Measurements from ENCODE around the gene CYSTM1. TPM values are rescaled to one million over a fixed set of nuclear protein-coding genes. Genes with fewer than 3 reads are reported as not detected.

The CYSTM1 gene
- total RNA-seq, 1 experiment from 2014 or later: 43.3 TPM

- Histone ChIP-seq H3K9ac (ENCODE audit: low read length) (no peak overlapping the region), H2AFZ (ENCODE audit: low read length) (no peak overlapping the region), H4K20me1 (ENCODE audit: low read length) (no peaks in the 10 kb centered on the region), H3K9me2 (replicated peaks; ENCODE audit: low read length) (no peaks in the 10 kb centered on the region), H3K79me2 (ENCODE audit: low read length) (no peaks in the 10 kb centered on the region), H3K36me3 (ENCODE audit: low read depth, low read length) (no peaks in the 10 kb centered on the region), H3K4me1 (ENCODE audit: insufficient read depth, low read length) (no peaks in the 10 kb centered on the region), H3K27me3 (ENCODE audit: low read length) (no peaks in the 10 kb centered on the region), H3K27ac (ENCODE audit: low read length) (no peak overlapping the region), H3K9me3 (ENCODE audit: low read length) (no peaks in the 10 kb centered on the region), H3K4me3 (ENCODE audit: low read length) (no peak overlapping the region), H3F3A (ENCODE audit: low read length, unreplicated experiment) (no peaks in the 10 kb centered on the region), H3K4me2 (ENCODE audit: low read length) (no peak overlapping the region)
- ChIA-PET POLR2A (ENCODE audit: unreplicated experiment) (no interaction called here), CTCF (no interaction called here)
- intact Hi-C loops (cut with micrococcal nuclease): no loop called here
- DNase-seq (no peak), ATAC-seq (no peak)
- TF ChIP-seq EZH2 (IDR thresholded peaks at IDR 0.05; ENCODE audit: low read length, unreplicated experiment): no peak
- no peak for TF ChIP-seq EZH2phosphoT487 (IDR thresholded peaks at IDR 0.05; ENCODE audit: borderline replicate concordance, low read length)
- TF ChIP-seq, protein P1, sequence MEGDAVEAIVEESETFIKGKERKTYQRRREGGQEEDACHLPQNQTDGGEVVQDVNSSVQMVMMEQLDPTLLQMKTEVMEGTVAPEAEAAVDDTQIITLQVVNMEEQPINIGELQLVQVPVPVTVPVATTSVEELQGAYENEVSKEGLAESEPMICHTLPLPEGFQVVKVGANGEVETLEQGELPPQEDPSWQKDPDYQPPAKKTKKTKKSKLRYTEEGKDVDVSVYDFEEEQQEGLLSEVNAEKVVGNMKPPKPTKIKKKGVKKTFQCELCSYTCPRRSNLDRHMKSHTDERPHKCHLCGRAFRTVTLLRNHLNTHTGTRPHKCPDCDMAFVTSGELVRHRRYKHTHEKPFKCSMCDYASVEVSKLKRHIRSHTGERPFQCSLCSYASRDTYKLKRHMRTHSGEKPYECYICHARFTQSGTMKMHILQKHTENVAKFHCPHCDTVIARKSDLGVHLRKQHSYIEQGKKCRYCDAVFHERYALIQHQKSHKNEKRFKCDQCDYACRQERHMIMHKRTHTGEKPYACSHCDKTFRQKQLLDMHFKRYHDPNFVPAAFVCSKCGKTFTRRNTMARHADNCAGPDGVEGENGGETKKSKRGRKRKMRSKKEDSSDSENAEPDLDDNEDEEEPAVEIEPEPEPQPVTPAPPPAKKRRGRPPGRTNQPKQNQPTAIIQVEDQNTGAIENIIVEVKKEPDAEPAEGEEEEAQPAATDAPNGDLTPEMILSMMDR (conservative IDR thresholded peaks at IDR 0.05; ENCODE audit: low read depth, low read length): no peak
- BruUV-seq (replicated peaks): no TSS peak
Measured at GRCh38 chr5:140230373-140230772, 55.4 kb downstream of the CYSTM1 start.

- Histone ChIP-seq H3K4me3 (ENCODE audit: low read length) (no peak overlapping the region), H3K79me2 (ENCODE audit: low read length) (no peaks in the 10 kb centered on the region), H3K9ac (ENCODE audit: low read length) (no peak overlapping the region), H3F3A (ENCODE audit: low read length, unreplicated experiment) (no peaks in the 10 kb centered on the region), H3K4me1 (ENCODE audit: insufficient read depth, low read length) (no peaks in the 10 kb centered on the region), H4K20me1 (ENCODE audit: low read length) (no peaks in the 10 kb centered on the region), H3K9me3 (ENCODE audit: low read length) (no peaks in the 10 kb centered on the region), H3K27ac (ENCODE audit: low read length) (no peak overlapping the region), H3K4me2 (ENCODE audit: low read length) (no peak overlapping the region), H2AFZ (ENCODE audit: low read length) (no peak overlapping the region), H3K9me2 (replicated peaks; ENCODE audit: low read length) (no peaks in the 10 kb centered on the region), H3K27me3 (ENCODE audit: low read length) (no peaks in the 10 kb centered on the region), H3K36me3 (ENCODE audit: low read depth, low read length) (no peaks in the 10 kb centered on the region)
- intact Hi-C loops (cut with micrococcal nuclease): no loop called here
- CTCF ChIA-PET: no interaction called here
- no TSS peak for BruUV-seq (replicated peaks)
- no peak for DNase-seq
- no peak for ATAC-seq
- POLR2A ChIA-PET (ENCODE audit: unreplicated experiment): no interaction called here
- no peak for TF ChIP-seq EZH2 (IDR thresholded peaks at IDR 0.05; ENCODE audit: low read length, unreplicated experiment)
Measured at GRCh38 chr5:140232731-140233130, 57.7 kb downstream of the CYSTM1 start.

- Histone ChIP-seq H3K36me3 (ENCODE audit: low read depth, low read length) (no peaks in the 10 kb centered on the region), H3K4me2 (ENCODE audit: low read length) (no peak overlapping the region), H4K20me1 (ENCODE audit: low read length) (no peaks in the 10 kb centered on the region), H3K9me3 (ENCODE audit: low read length) (no peaks in the 10 kb centered on the region), H3K79me2 (ENCODE audit: low read length) (no peaks in the 10 kb centered on the region), H3K4me3 (ENCODE audit: low read length) (no peak overlapping the region), H3K27me3 (ENCODE audit: low read length) (no peaks in the 10 kb centered on the region), H3K4me1 (ENCODE audit: insufficient read depth, low read length) (no peaks in the 10 kb centered on the region), H3K9me2 (replicated peaks; ENCODE audit: low read length) (no peaks in the 10 kb centered on the region), H2AFZ (ENCODE audit: low read length) (no peak overlapping the region), H3K27ac (ENCODE audit: low read length) (no peak overlapping the region), H3F3A (ENCODE audit: low read length, unreplicated experiment) (no peaks in the 10 kb centered on the region), H3K9ac (ENCODE audit: low read length) (no peak overlapping the region)
- ChIA-PET POLR2A (ENCODE audit: unreplicated experiment) (no interaction called here), CTCF (no interaction called here)
- BruUV-seq (replicated peaks): no TSS peak
- TF ChIP-seq, protein P1 (conservative IDR thresholded peaks at IDR 0.05; ENCODE audit: low read depth, low read length): no peak
- TF ChIP-seq EZH2 (IDR thresholded peaks at IDR 0.05; ENCODE audit: low read length, unreplicated experiment) (no peak), EZH2phosphoT487 (IDR thresholded peaks at IDR 0.05; ENCODE audit: borderline replicate concordance, low read length) (no peak)
- no peak for ATAC-seq
- intact Hi-C loops (cut with micrococcal nuclease): no loop called here
- no peak for DNase-seq
Measured at GRCh38 chr5:140234377-140234989, 59.5 kb downstream of the CYSTM1 start.
